HCT116 (cell line): Measurements from ENCODE around the gene PGLYRP3. TPM values are rescaled to one million over a fixed set of nuclear protein-coding genes. Genes with fewer than 3 reads are reported as not detected.

ENCODE experiments used
- ATAC-seq: fragments of 200-7000 bp; cut with Tn5 transposase; 2 replicates; pipeline ENCODE4 v1.9.1; 2020; ENCODE audit warnings: mild to moderate bottlenecking, moderate library complexity
- BruUV-seq: library from RNA; stranded (reverse); fragments of 400-500 nt; replicated peaks from 2 replicates; lab custom pipeline; 2021; lab: Mats Ljungman, UMichigan
- CTCF ChIA-PET: fragments of 300-600 bp; sonication (Branson Sonifier 250); formaldehyde crosslinking; loops from one replicate; lab custom pipeline; 2021; ENCODE audit warnings: antibody characterized with exemption; lab: Charles Lee
- POLR2A ChIA-PET: fragments of 300-600, 350-600 bp; sonication (Branson Sonifier 250); formaldehyde crosslinking; loops from one replicate; lab custom pipeline; 2021; ENCODE audit warnings: antibody characterized with exemption; lab: Charles Lee
- RAD21 ChIA-PET, 2 experiments: fragments of 300-600 bp; sonication (Branson Sonifier 250); formaldehyde crosslinking; loops; one replicate each; lab custom pipeline; 2023; ENCODE audit warnings: low total read pairs in 2 of 2; ENCODE audit not compliant: uncharacterized antibody in 2 of 2, unreplicated experiment in 2 of 2, low non-redundant PET in 1 of 2; lab: Charles Lee
- DNase-seq: peaks from one replicate; pipeline ENCODE4 v3.0.0-alpha.2; 2010; ENCODE audit warnings: low read depth, low spot score
- H2AFZ ChIP-seq: fragments of 200-600 bp; shearing (Covaris generic), sonication (generic); 2 replicates; pipeline ENCODE4 v1.6.1; 2017; ENCODE audit warnings: low read depth, mixed run types, mixed read lengths, antibody characterized with exemption, low read length; ENCODE audit not compliant: poor library complexity, severe bottlenecking
- H3K27ac ChIP-seq: 2 replicates; pipeline ENCODE4 v1.5.1; 2012; ENCODE audit warnings: low read depth, low read length
- H3K27me3 ChIP-seq: fragments of 200-600 bp; sonication (generic); 2 replicates; pipeline ENCODE4 v1.6.1; 2016; ENCODE audit warnings: mixed run types, low read length, mixed read lengths; ENCODE audit not compliant: insufficient read depth
- H3K36me3 ChIP-seq, 2 experiments: fragments of 200-500 bp in 1 of 2; fragments of 200-600 bp in 1 of 2; sonication (Bioruptor generic) in 1 of 2; sonication (generic) in 1 of 2; 2 replicates each; pipeline versions ENCODE4 v1.5.1 to v1.6.1; 2014 to 2016; ENCODE audit warnings: low read length in 2 of 2, inconsistent platforms in 1 of 2, mixed read lengths in 1 of 2, mixed run types in 1 of 2; ENCODE audit not compliant: insufficient read depth in 2 of 2, control insufficient read depth in 1 of 2
- H3K4me1 ChIP-seq, 2 experiments: fragments of 200-600 bp in 1 of 2; sonication (generic) in 1 of 2; 2 replicates each; pipeline versions ENCODE4 v1.5.1 to v1.6.1; 2012 to 2017; ENCODE audit warnings: low read length in 2 of 2, inconsistent platforms in 1 of 2, mild to moderate bottlenecking in 1 of 2, mixed read lengths in 1 of 2, mixed run types in 1 of 2, moderate library complexity in 1 of 2; ENCODE audit not compliant: insufficient read depth in 2 of 2, control insufficient read depth in 1 of 2
- H3K4me2 ChIP-seq: fragments of 200-600 bp; sonication (generic); 2 replicates; pipeline ENCODE4 v1.6.1; 2017; ENCODE audit warnings: mixed run types, low read length, mixed read lengths
- H3K4me3 ChIP-seq, 2 experiments: fragments of 200-600 bp in 1 of 2; sonication (generic) in 1 of 2; replicated peaks in 1 of 2; 2 replicates each; pipeline ENCODE4 v1.5.1; 2011 to 2016; ENCODE audit warnings: low read length in 2 of 2, control low read depth in 1 of 2, low read depth in 1 of 2, mild to moderate bottlenecking in 1 of 2, mixed read lengths in 1 of 2, mixed run types in 1 of 2
- H3K79me2 ChIP-seq: fragments of 200-600 bp; sonication (generic); 2 replicates; pipeline ENCODE4 v1.6.1; 2017; ENCODE audit warnings: mild to moderate bottlenecking, mixed run types, low read length, moderate library complexity, mixed read lengths; ENCODE audit not compliant: insufficient read depth
- H3K9ac ChIP-seq: fragments of 200-600 bp; sonication (generic); 2 replicates; pipeline ENCODE4 v1.6.1; 2016; ENCODE audit warnings: low read length, mixed read lengths
- H3K9me2 ChIP-seq: fragments of 200-600 bp; sonication (generic), shearing (Covaris generic); 2 replicates; pipeline ENCODE4 v1.6.1; 2017; ENCODE audit warnings: mixed run types, mild to moderate bottlenecking, moderate library complexity; ENCODE audit not compliant: insufficient read depth
- H3K9me3 ChIP-seq, 2 experiments: fragments of 200-500 bp in 1 of 2; fragments of 200-600 bp in 1 of 2; sonication (Bioruptor generic) in 1 of 2; sonication (generic) in 1 of 2; 2 replicates each; pipeline ENCODE4 v1.6.1; 2014 to 2017; ENCODE audit warnings: low read length in 2 of 2, mixed read lengths in 2 of 2, inconsistent platforms in 1 of 2, low read depth in 1 of 2, mild to moderate bottlenecking in 1 of 2, mixed run types in 1 of 2, moderate library complexity in 1 of 2; ENCODE audit not compliant: control insufficient read depth in 1 of 2, insufficient read depth in 1 of 2
- H4K20me1 ChIP-seq: fragments of 200-600 bp; sonication (generic), shearing (Covaris generic); 2 replicates; pipeline ENCODE4 v1.6.1; 2017; ENCODE audit warnings: mixed run types, mild to moderate bottlenecking, moderate library complexity; ENCODE audit not compliant: insufficient read depth
- ELF1 ChIP-seq: IDR thresholded peaks from 2 replicates; pipeline ENCODE4 v1.6.1; 2012; ENCODE audit warnings: low read depth, borderline replicate concordance
- EZH2 ChIP-seq: fragments of 200-600 bp; sonication (generic); IDR thresholded peaks from 2 replicates; pipeline ENCODE4 v1.6.1; 2017; ENCODE audit warnings: antibody characterized with exemption, mixed run types
- JUND ChIP-seq: IDR thresholded peaks from 2 replicates; pipeline ENCODE4 v1.6.1; 2012
- RAD21 ChIP-seq: IDR thresholded peaks from 2 replicates; pipeline ENCODE4 v1.6.1; 2012; ENCODE audit warnings: low read depth, mild to moderate bottlenecking
- SRF ChIP-seq: IDR thresholded peaks from 2 replicates; pipeline ENCODE4 v1.6.1; 2012; ENCODE audit warnings: low read depth
- ZNF274 ChIP-seq: fragments of 200-500 bp; sonication (Bioruptor generic); IDR thresholded peaks from 2 replicates; pipeline ENCODE4 v1.6.1; 2014; ENCODE audit warnings: mild to moderate bottlenecking, low read depth, low read length, inconsistent platforms
- intact Hi-C: fragments of 100-400 bp; cut with micrococcal nuclease; formaldehyde crosslinking; loops from 2 replicates; pipeline ENCODE4 v1.10.0; 2022
- total RNA-seq: library from RNA; stranded (reverse); gene quantifications from one replicate; pipeline ENCODE4 v1.2.1, GENCODE V29; 2021; ENCODE audit not compliant: unreplicated experiment
- TF ChIP-seq, protein P1 (sequence below): IDR thresholded peaks from 2 replicates; pipeline ENCODE4 v1.6.1; 2012

The PGLYRP3 gene
- total RNA-seq, 1 experiment from 2014 or later: not detected

GRCh38 chr1:153248176-153248879 is 64.4 kb downstream of the PGLYRP3 start:
- ATAC-seq: no peak
- CTCF ChIA-PET: no interaction called here

More at GRCh38 chr1:153248176-153248879, 64.4 kb downstream of the PGLYRP3 start:
- no peak for TF ChIP-seq ZNF274
- no peak for TF ChIP-seq SRF
- TF ChIP-seq, protein P1, sequence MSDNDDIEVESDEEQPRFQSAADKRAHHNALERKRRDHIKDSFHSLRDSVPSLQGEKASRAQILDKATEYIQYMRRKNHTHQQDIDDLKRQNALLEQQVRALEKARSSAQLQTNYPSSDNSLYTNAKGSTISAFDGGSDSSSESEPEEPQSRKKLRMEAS: no peak
- no peak for TF ChIP-seq ELF1
- no peak for TF ChIP-seq RAD21
- TF ChIP-seq EZH2: no peak
- no peak for TF ChIP-seq JUND
- Histone ChIP-seq H3K9ac (no peak overlapping the region), H3K79me2 (no peaks in the 10 kb centered on the region), H3K27ac (no peak overlapping the region), H4K20me1 (no peaks in the 10 kb centered on the region), H2AFZ (no peak overlapping the region), H3K27me3 (peaks cover 58% of the 10 kb centered on the region), H3K9me3 (no peaks in the 10 kb centered on the region; a peak in 1 of 4 replicates), H3K36me3 (no peaks in the 10 kb centered on the region), H3K4me2 (no peak overlapping the region), H3K4me1 (no peaks in the 10 kb centered on the region), H3K4me3 (no peak overlapping the region), H3K9me2 (no peaks in the 10 kb centered on the region)
- intact Hi-C loops: no loop called here
- ChIA-PET RAD21 (no interaction called here), POLR2A (no interaction called here)
- DNase-seq: no peak
- BruUV-seq: no TSS peak

Other genes with a start within 250 kb of the PGLYRP3 start
- not detected for gene SPRR2B, start 241.3 kb downstream of the PGLYRP3 start, total RNA-seq
- gene SPRR2E, start 218.4 kb downstream of the PGLYRP3 start, total RNA-seq: not detected
- gene SPRR2F, start 199.4 kb downstream of the PGLYRP3 start, total RNA-seq: not detected
- gene SPRR2G, start 162.1 kb downstream of the PGLYRP3 start, total RNA-seq: not detected
- gene LELP1, start 109.5 kb downstream of the PGLYRP3 start, total RNA-seq: not detected
- gene PRR9, start 95.4 kb downstream of the PGLYRP3 start, total RNA-seq: not detected
- gene LORICRIN, start 53.3 kb downstream of the PGLYRP3 start, total RNA-seq: not detected
- not detected for gene PGLYRP4, start 35.9 kb upstream of the PGLYRP3 start, total RNA-seq
- gene S100A9, start 44.9 kb upstream of the PGLYRP3 start, total RNA-seq: 0.59 TPM
- not detected for gene S100A12, start 62.7 kb upstream of the PGLYRP3 start, total RNA-seq
- 1.4 TPM for gene S100A8, start 78.1 kb upstream of the PGLYRP3 start, total RNA-seq
- not detected for gene S100A7A, start 103.6 kb upstream of the PGLYRP3 start, total RNA-seq
- gene S100A7, start 147.7 kb upstream of the PGLYRP3 start, total RNA-seq: not detected
- gene S100A6, start 223.0 kb upstream of the PGLYRP3 start, total RNA-seq: 1,633 TPM
- gene S100A5, start 228.0 kb upstream of the PGLYRP3 start, total RNA-seq: 6.0 TPM
- 384 TPM for gene S100A4, start 232.9 kb upstream of the PGLYRP3 start, total RNA-seq
- 4.2 TPM for gene S100A3, start 236.3 kb upstream of the PGLYRP3 start, total RNA-seq